ENCODE measurements around the gene PPP2R2C. TPM values are rescaled to one million over a fixed set of nuclear protein-coding genes. Genes with fewer than 3 reads are reported as not detected.

The PPP2R2C gene
- total RNA-seq, 1 experiment from 2014 or later = 9.5 TPM

DNA sequence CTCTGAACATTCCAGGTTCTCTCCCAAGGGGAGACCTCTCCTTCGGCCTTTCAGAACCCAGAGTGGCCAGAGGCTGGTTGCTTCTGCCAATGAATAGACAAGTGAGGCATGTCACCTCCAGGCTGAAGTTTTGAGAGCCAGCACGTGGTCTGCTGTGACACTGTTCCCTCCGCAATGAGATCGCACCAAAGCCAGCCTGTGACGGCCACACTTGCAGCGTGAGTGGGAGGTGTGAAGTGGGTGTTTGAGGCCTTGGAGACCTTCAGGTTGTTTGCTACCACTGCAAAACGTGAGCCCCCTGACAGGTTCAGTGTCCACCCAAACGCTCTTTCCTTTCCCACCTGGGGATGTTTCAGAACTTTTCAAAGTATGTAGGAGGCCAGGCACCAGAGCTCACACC, 121.8 kb downstream of the PPP2R2C start:
- no peaks in the 10 kb centered on the region for H3K79me2 ChIP-seq (ENCODE audit: low read length)
- H2AFZ ChIP-seq (ENCODE audit: low read length) = no peak overlapping the region
- DNase-seq (no peak), ATAC-seq (no peak)
- H3K4me1 ChIP-seq (ENCODE audit: insufficient read depth, low read length) = 0 out of 2 replicates have a peak, but pooled peaks cover 3% of the 10 kb centered on the region
- H3K27me3 ChIP-seq (ENCODE audit: low read length) = no peaks in the 10 kb centered on the region
- intact Hi-C loops (cut with micrococcal nuclease) = no loop called here
- no peak overlapping the region for H3K4me3 ChIP-seq (ENCODE audit: low read length)
- H3K36me3 ChIP-seq (ENCODE audit: low read depth, low read length) = no peaks in the 10 kb centered on the region
- no peaks in the 10 kb centered on the region for H3K9me2 ChIP-seq (replicated peaks; ENCODE audit: low read length)
- no peak overlapping the region for H3K4me2 ChIP-seq (ENCODE audit: low read length)
- H4K20me1 ChIP-seq (ENCODE audit: low read length) = no peaks in the 10 kb centered on the region
- POLR2A ChIA-PET (ENCODE audit: unreplicated experiment) = no interaction called here
- no peak overlapping the region for H3K9ac ChIP-seq (ENCODE audit: low read length)
- BruUV-seq (replicated peaks) = no TSS peak
- H3K9me3 ChIP-seq (ENCODE audit: low read length) = no peaks in the 10 kb centered on the region
- no peak overlapping the region for H3K27ac ChIP-seq (ENCODE audit: low read length)
- TF ChIP-seq, protein P1, sequence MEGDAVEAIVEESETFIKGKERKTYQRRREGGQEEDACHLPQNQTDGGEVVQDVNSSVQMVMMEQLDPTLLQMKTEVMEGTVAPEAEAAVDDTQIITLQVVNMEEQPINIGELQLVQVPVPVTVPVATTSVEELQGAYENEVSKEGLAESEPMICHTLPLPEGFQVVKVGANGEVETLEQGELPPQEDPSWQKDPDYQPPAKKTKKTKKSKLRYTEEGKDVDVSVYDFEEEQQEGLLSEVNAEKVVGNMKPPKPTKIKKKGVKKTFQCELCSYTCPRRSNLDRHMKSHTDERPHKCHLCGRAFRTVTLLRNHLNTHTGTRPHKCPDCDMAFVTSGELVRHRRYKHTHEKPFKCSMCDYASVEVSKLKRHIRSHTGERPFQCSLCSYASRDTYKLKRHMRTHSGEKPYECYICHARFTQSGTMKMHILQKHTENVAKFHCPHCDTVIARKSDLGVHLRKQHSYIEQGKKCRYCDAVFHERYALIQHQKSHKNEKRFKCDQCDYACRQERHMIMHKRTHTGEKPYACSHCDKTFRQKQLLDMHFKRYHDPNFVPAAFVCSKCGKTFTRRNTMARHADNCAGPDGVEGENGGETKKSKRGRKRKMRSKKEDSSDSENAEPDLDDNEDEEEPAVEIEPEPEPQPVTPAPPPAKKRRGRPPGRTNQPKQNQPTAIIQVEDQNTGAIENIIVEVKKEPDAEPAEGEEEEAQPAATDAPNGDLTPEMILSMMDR (conservative IDR thresholded peaks at IDR 0.05; ENCODE audit: low read depth, low read length) = no peak
- TF ChIP-seq EZH2phosphoT487 (IDR thresholded peaks at IDR 0.05; ENCODE audit: borderline replicate concordance, low read length) (no peak), EZH2 (IDR thresholded peaks at IDR 0.05; ENCODE audit: low read length, unreplicated experiment) (no peak)
- H3F3A ChIP-seq (ENCODE audit: low read length, unreplicated experiment) = no peaks in the 10 kb centered on the region
- CTCF ChIA-PET = no interaction called here

DNA sequence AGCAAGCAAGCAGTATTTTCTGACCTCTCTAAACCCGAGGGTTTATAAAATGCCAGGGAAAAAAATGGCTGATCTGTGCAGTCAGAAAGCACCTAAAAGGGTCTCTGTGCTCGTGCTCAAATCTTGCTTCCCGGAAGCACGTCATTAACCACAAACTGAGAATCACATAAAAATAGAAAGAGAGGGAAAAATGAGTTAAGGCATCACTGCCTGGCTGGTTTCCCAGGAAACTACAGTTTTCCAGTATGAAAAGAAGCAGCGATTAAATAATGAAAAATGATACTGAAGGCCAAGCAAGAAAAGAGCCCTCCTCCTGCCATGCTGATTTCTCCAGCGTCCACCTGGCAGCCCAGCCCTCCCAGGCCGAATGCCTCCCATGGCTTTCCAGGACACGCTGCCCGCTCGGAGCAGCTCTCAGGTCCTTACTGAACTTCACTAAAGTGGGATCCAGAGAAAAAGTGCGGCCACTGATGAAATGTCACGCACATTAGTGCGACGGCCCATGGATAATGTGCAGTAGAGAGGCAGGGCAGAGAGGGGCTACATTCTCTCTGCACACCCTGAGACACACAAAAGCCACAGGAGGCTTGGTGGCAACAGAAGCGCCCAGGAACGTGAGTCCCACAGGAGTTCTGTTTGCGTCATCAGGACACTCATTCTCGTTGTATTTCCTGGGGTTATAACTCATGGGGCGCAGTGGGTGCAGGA, 122.4 kb downstream of the PPP2R2C start:
- POLR2A ChIA-PET (ENCODE audit: unreplicated experiment) = no interaction called here
- no peaks in the 10 kb centered on the region for H3K9me2 ChIP-seq (replicated peaks; ENCODE audit: low read length)
- H3K79me2 ChIP-seq (ENCODE audit: low read length) = no peaks in the 10 kb centered on the region
- H3K4me3 ChIP-seq (ENCODE audit: low read length) = no peak overlapping the region
- no peak for DNase-seq
- peaks cover 5% of the 10 kb centered on the region for H3K4me1 ChIP-seq (ENCODE audit: insufficient read depth, low read length)
- no peaks in the 10 kb centered on the region for H4K20me1 ChIP-seq (ENCODE audit: low read length)
- no peak for ATAC-seq
- CTCF ChIA-PET = no interaction called here
- no peak overlapping the region; the same call in 1 of the 2 replicates for H3K9ac ChIP-seq (ENCODE audit: low read length)
- H3K27ac ChIP-seq (ENCODE audit: low read length) = peak overlapping the region; percentile 9; the same call in 1 of the 2 replicates
- H3K27me3 ChIP-seq (ENCODE audit: low read length) = no peaks in the 10 kb centered on the region
- no peak for TF ChIP-seq EZH2phosphoT487 (IDR thresholded peaks at IDR 0.05; ENCODE audit: borderline replicate concordance, low read length)
- TF ChIP-seq EZH2 (IDR thresholded peaks at IDR 0.05; ENCODE audit: low read length, unreplicated experiment) = no peak
- TF ChIP-seq, protein P1 (conservative IDR thresholded peaks at IDR 0.05; ENCODE audit: low read depth, low read length) = no peak
- intact Hi-C loops (cut with micrococcal nuclease) = no loop called here
- no TSS peak for BruUV-seq (replicated peaks)
- no peaks in the 10 kb centered on the region for H3F3A ChIP-seq (ENCODE audit: low read length, unreplicated experiment)
- no peak overlapping the region for H3K4me2 ChIP-seq (ENCODE audit: low read length)
- no peaks in the 10 kb centered on the region for H3K9me3 ChIP-seq (ENCODE audit: low read length)
- H3K36me3 ChIP-seq (ENCODE audit: low read depth, low read length) = no peaks in the 10 kb centered on the region
- H2AFZ ChIP-seq (ENCODE audit: low read length) = no peak overlapping the region

DNA sequence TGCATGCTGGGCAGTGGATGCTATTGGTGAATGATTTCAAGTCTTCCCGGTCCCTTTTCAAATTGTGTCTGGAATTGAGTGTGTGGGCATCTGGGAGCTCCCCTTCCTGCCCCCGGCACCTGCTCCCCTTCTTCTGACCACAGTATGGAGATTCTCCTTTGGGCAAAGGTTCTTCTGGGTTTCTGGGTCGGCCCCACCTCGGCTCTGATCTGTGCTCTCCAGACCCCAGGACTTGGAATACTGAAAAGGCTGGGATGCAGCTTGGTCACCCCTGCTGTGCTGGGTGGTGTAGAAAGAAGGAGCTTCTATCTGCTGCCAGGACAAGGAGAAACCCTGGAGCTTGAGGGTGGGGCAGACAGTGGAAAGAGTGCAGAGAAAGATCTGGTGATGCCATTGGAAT, 124.0 kb downstream of the PPP2R2C start:
- H3K4me3 ChIP-seq (ENCODE audit: low read length) = no peak overlapping the region
- no peaks in the 10 kb centered on the region for H4K20me1 ChIP-seq (ENCODE audit: low read length)
- TF ChIP-seq, protein P1 (conservative IDR thresholded peaks at IDR 0.05; ENCODE audit: low read depth, low read length) = no peak
- TF ChIP-seq EZH2 (IDR thresholded peaks at IDR 0.05; ENCODE audit: low read length, unreplicated experiment) (no peak), EZH2phosphoT487 (IDR thresholded peaks at IDR 0.05; ENCODE audit: borderline replicate concordance, low read length) (no peak)
- ATAC-seq = no peak
- ChIA-PET CTCF (no interaction called here), POLR2A (ENCODE audit: unreplicated experiment) (no interaction called here)
- no peak overlapping the region for H3K27ac ChIP-seq (ENCODE audit: low read length)
- H3F3A ChIP-seq (ENCODE audit: low read length, unreplicated experiment) = no peaks in the 10 kb centered on the region
- H3K9me3 ChIP-seq (ENCODE audit: low read length) = no peaks in the 10 kb centered on the region
- intact Hi-C loops (cut with micrococcal nuclease) = no loop called here
- peaks cover 19% of the 10 kb centered on the region for H3K4me1 ChIP-seq (ENCODE audit: insufficient read depth, low read length)
- no peak for DNase-seq
- no peak overlapping the region for H3K9ac ChIP-seq (ENCODE audit: low read length)
- H3K27me3 ChIP-seq (ENCODE audit: low read length) = no peaks in the 10 kb centered on the region
- H3K9me2 ChIP-seq (replicated peaks; ENCODE audit: low read length) = no peaks in the 10 kb centered on the region
- BruUV-seq (replicated peaks) = no TSS peak
- no peaks in the 10 kb centered on the region for H3K36me3 ChIP-seq (ENCODE audit: low read depth, low read length)
- no peak overlapping the region for H3K4me2 ChIP-seq (ENCODE audit: low read length)
- H2AFZ ChIP-seq (ENCODE audit: low read length) = no peak overlapping the region
- no peaks in the 10 kb centered on the region for H3K79me2 ChIP-seq (ENCODE audit: low read length)

Data from PC-3 (cell line).